AG08395 (cell line): ENCODE data around the gene GPR27.

Experiments used
- DNase-seq: peaks from one replicate; pipeline ENCODE4 v3.0.0; 2012; ENCODE audit warnings: mixed read lengths, low spot score

The GPR27 gene

DNA sequence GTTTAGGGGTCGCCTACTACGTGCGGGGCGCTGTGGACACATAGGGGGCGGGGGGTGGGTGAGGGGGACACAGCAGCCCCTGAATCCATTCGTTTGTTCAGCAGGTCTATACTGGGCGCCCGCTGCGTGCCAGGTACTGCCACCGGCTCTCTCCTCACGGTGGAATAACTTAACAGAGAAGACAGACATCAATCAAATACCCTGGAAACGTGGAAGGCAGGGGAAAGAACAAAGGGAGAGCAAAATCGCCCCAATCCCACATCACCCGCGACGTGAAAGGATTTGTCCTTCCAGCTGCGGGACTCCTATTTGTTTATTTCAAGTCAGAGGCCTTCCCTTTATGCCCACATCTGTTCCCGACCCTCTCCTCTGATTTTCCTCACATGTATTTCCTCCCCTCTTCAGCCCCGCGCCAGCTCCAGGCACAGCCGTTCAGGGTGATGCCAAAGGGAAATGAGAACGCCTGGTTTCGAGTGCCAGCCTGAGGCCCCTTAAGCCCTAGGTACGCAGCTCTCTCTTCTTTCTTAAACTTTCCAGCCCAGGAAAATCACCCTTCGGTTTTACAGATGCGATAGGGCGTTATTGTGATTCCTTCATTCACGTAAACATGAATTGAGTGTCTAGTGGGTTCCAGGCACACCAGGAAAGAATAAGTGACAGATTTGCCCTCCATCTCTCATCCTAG is 32.0 kb downstream of the GPR27 start:
- DNase-seq = no peak

DNA sequence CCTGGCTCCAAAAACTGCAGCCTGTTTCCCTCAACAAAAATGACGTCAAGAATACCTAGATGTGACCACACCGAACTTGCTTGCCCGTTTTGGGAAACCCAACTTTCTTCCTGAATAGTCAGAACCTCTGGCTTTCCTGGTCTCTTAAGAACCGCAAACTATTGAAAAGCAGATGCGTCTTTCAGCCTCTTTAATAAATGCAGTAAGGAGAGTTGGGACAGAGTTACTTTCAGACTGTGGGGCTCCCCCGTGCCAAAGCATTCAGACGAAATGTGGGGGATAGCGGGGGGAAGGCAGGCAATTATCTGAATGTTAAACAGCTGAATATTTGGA is 32.5 kb downstream of the GPR27 start:
- DNase-seq = no peak

- peak; percentile 9 for DNase-seq
Observed at GRCh38 chr3:71786551-71786950, 32.9 kb downstream of the GPR27 start.

- DNase-seq = no peak
Observed at GRCh38 chr3:71787851-71788405, 34.3 kb downstream of the GPR27 start.

DNA sequence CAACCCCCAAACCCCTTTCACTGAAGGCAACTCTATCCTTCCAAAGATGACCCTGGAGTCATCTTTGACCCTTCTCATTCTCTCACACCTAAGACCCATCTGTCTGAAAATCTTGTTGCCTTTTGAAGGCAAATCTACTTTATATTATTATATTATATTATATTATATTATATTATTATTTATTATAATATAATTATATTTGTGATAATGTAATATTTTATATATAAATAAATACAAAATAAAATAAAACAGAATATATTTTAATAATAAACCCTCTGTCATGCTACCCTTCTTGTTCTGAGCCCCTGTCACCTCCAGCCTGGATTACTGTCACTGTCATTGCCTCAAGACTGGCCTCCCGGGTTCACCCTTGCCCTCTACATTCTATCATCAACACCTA is 36.3 kb downstream of the GPR27 start:
- no peak for DNase-seq

GRCh38 chr3:71791634-71792033 is 38.0 kb downstream of the GPR27 start:
- DNase-seq = no peak

- no peak for DNase-seq
Observed at GRCh38 chr3:71796290-71796689, 42.6 kb downstream of the GPR27 start.

DNA sequence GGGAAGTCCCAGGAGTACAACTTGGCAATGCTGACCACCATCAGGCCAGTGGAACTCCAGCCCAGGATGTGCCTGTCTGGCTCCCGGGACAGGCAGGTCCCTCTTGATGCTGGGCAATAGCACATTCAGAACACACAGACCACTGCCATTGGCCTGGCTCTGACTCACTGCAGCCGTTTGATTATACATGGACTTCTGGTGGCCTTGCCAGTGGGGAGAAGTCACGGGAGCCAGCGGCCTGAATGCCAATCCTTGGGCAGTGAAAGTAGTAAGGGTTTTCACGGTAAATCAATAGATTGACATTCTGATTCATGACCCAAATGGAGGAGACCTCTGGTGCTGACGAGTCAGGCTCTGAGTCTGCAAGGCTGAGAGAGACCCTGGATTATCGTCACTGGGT is 43.8 kb downstream of the GPR27 start:
- no peak for DNase-seq

DNA sequence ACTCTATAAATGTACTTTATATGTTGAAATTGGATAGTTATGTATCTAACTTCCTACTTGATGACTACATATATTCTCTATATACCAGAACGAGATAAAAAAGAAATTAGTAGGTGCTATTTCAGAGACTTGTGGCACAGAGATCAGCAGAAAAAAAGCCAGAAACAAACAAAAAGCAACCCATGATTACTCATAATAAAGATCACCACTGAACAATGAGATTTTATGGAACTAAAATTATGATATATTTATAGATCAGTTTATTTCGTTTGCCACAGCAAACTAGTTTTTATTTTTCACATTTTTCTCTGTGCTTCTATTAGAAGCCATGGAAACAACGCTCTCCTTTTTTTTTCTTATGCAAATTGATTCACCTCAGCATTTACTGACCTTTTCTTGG is 46.4 kb downstream of the GPR27 start:
- no peak for DNase-seq

DNA sequence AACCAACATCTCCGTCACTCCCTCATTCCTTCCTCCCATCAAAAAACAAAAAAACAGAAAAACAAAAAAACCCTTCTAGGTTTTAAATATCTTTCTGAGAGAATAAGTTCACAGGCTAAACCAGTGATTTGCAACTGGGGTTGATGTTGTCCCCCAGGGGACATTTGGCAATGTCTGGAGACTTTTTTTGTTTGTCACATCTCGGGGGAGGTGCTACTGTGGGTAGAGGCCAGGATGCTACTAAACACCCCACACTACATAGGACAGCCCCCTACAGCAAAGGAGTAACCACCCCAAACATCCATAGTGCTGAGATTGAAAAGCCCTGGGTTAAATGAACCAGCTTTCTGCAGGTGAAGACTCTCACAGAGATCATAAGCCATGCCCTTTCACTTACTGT is 48.3 kb downstream of the GPR27 start:
- DNase-seq = no peak

DNA sequence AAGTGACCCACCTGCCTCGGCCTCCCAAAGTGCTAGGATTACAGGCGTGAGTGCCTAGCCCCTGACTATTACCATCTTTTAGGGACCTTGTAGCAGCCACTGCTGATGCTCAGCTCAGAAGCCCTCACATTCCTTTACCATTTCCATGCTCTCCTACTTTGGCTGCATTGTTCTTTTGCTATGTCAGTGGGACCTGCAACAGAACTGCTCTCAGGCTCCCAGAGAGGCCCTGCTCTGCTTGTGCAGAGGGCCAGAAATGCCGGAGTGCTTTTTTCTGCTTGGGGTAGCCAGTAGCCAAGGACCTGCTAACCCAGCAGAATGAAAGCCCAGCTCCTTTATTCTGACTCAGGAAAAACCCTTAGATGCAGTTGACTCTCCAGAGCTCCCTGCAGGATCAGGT is 49.6 kb downstream of the GPR27 start:
- DNase-seq = no peak

DNA sequence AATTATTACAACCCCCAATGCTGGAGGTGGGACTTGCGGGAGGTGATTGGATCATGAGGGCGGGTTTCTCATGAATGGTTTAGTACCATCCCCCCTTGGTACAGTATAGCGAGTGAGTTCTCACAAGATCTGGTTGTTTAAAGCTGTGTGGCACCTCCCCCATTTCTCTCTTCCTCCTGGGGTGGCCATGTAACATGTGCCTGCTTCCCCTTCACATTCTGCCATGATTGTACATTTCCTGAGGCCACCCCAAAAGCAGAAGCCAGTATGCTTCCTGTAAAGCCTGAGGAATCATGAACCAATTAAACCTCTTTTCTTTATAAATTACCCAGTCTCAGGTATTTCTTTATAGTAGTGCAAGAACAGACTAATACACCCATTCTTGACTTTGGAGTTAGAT is 51.5 kb downstream of the GPR27 start:
- DNase-seq = no peak

- DNase-seq = no peak
Observed at GRCh38 chr3:71805691-71806090, 52.0 kb downstream of the GPR27 start.
